Omental fat pad (tissue), 4 donors: Measurements from ENCODE around the gene TRPV6. TPM values are rescaled to one million over a fixed set of nuclear protein-coding genes. Genes with fewer than 3 reads are reported as not detected.

Experiments
- ATAC-seq: fragments of 150-250 bp; one replicate; pipeline ENCODE4 v1.9.1; 2016; ENCODE audit warnings: mild to moderate bottlenecking, moderate library complexity; ENCODE audit not compliant: low FRiP score
- DNase-seq: peaks from one replicate; pipeline ENCODE4 v3.0.0-alpha.2; 2019; ENCODE audit warnings: low spot score
- total RNA-seq, 4 donors: library from RNA; depleted of rRNA; stranded (reverse); fragments of >200 nt; gene quantifications; one replicate each; pipeline ENCODE4 v1.1.0, GENCODE V29; 2016
- TF ChIP-seq, protein P1 (sequence below), 3 donors: fragments of 450-650 bp; IDR thresholded peaks; one replicate each; pipeline ENCODE4 v1.5.1; 2016 to 2017; ENCODE audit warnings: antibody characterized with exemption in 3 of 3, mild to moderate bottlenecking in 3 of 3, moderate library complexity in 2 of 3

TRPV6 gene
- total RNA-seq, 4 donors from 2014 or later = under 0.01 to 0.65 (median 0.52) TPM

DNA sequence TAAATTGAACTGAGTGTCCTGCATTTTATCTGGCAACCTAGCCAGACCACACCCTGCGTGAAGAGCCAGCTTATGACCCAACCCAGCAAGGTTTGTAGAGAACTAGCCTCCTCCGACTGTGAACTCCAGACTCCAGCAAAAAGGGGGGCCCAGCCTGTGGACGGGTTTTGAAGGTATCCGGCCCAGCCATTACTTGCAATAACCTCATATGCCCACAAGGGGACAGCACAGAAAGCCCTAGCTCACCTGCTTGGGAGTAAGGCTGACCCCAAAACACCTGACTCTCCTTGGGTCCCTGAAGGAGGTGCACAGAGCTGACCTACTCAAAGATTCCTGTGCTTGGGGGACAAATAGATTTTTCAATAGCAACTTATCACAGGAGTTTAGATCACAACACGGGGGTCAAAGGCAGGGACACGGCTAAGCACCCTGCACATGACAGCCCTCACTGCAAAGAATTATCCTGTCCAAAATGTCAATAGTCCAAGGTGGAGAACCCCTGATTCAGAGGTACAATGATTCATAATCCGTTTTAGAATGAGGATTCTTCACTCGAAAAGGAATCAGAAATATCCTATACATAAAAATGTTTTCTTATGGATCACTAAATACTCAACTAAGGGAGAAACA lies 4.6 kb downstream of the TRPV6 start:
- no peak for DNase-seq
- TF ChIP-seq, protein P1, sequence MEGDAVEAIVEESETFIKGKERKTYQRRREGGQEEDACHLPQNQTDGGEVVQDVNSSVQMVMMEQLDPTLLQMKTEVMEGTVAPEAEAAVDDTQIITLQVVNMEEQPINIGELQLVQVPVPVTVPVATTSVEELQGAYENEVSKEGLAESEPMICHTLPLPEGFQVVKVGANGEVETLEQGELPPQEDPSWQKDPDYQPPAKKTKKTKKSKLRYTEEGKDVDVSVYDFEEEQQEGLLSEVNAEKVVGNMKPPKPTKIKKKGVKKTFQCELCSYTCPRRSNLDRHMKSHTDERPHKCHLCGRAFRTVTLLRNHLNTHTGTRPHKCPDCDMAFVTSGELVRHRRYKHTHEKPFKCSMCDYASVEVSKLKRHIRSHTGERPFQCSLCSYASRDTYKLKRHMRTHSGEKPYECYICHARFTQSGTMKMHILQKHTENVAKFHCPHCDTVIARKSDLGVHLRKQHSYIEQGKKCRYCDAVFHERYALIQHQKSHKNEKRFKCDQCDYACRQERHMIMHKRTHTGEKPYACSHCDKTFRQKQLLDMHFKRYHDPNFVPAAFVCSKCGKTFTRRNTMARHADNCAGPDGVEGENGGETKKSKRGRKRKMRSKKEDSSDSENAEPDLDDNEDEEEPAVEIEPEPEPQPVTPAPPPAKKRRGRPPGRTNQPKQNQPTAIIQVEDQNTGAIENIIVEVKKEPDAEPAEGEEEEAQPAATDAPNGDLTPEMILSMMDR (IDR thresholded peaks at IDR 0.05) = peak in 1 of 3 donors; percentile 61
- no peak for ATAC-seq

- TF ChIP-seq, protein P1 (IDR thresholded peaks at IDR 0.05) = no peak
- DNase-seq (no peak), ATAC-seq (no peak)
These were observed 6.5 kb downstream of the TRPV6 start for GRCh38 chr7:142879060-142879459.

- no peak for DNase-seq
- no peak for ATAC-seq
- TF ChIP-seq, protein P1 (IDR thresholded peaks at IDR 0.05) = no peak
These were observed 7.2 kb downstream of the TRPV6 start for GRCh38 chr7:142878315-142878714.

DNA sequence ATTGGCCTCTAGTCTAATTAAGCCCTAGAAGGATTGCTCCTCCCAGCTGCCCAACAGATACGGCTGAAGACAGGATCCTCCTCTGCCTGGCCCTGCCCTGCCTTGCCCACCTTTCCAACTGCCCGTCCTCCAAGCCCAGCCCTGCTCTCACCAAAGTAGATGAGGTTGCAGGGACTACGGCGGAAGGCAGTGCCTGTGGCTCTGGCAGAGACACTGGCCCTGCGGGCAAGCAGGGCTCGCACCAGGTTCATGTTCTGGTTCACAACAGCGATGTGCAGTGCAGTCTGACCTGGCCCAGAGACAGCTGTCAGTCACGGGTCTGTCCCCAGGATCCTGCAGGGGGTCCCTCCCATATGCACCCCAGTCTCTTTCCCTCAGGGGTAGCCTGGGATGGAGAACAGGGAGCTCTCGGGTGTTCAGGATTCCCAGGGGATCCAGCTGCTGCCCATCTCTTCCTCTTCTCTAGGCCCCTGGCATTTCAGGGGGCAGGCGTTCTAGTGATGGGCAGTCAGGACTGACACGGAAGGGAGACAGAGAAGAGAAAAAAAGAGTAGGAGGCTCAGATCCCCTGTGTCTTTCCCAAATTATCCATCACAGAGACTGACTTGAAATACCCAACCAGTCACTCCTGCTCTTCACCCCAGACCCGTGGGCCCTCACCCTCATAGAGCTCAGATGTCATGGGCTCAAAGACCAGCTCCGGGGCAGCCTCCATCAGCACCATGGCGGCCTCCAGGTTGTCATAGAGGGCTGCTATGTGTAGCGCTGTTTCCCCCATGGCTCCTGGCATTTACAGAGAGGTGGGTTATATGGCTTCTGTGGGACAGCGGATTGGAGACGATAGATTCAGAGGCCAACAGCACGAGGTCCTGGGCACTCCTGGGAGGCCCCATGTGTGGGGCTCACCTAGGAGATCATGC lies 8.3 kb downstream of the TRPV6 start:
- TF ChIP-seq, protein P1 (IDR thresholded peaks at IDR 0.05) = no peak
- DNase-seq = no peak
- no peak for ATAC-seq

DNA sequence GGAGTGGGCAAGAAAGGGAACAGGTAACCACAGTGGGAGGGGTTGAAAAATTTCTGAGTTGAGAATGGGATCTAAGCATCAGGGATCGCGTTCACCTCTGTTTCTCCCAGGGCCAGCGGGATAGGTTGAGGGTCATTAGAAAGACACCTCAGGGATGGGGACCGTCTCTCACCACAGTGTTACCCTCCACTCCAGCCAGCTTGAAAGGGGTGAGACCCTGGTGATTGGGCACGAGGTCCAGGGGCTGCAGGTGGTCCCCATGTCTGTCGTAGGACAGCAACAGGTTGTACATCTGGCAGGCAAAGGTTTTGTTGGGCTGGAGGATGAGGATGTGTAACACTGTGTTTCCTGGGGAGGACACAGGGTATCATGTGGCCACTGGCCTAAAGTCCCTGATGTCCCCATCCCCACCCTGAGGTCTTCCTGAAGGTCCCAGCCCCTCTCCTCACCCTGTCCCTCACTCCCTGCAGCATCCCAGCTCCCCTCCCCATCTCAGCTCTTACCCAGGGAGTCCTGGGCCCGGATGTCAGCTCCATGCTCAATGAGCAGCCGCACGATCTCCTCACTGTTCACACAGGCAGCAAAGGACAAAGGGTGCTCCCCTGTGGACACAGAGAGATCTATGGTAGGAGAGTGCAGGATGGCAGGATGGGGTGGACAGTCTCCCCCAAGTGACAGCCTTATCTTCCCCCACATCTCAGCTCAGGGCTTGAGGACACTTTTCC lies 9.1 kb downstream of the TRPV6 start:
- no peak for DNase-seq
- no peak for ATAC-seq
- TF ChIP-seq, protein P1 (IDR thresholded peaks at IDR 0.05) = no peak

DNA sequence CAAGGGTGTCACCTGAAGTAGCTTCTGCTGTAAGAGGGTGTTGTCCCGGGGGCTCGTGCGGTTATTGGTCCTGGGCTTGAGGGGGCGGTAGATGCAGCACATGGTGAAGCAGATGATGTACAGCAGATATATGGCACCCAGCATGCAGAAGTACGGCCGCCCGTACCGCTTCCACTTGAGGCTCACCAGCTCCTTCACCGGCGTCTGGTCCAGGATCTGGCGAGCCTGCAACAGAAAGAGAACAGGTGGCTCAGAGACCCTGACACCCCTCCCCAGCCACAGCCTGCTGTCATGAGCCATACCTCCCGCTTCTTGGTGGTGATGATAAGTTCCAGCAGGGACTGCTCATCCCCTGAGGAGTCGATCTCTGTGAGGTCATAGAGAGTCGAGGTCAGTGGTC lies 10.1 kb downstream of the TRPV6 start:
- no peak for ATAC-seq
- TF ChIP-seq, protein P1 (IDR thresholded peaks at IDR 0.05) = no peak
- no peak for DNase-seq
